ENCODE data around the gene LSAMP. TPM values are rescaled to one million over a fixed set of nuclear protein-coding genes. Genes with fewer than 3 reads are reported as not detected.

The LSAMP gene
- polyA plus RNA-seq, 2 of the 4 experiments (the other 2 are of a cell fraction), result 0.12 to 0.53 TPM

- peak overlapping the region; percentile 69 for H3K4me3 ChIP-seq
- POLR2A ChIA-PET, result interaction anchor here (0.6 to 1.6 kb wide), 11 partner anchors 8 to 638 kb away, joined by 3 to 13 read pairs (median 4); partner anchors contain the start of gene ZBTB20
- ATAC-seq (peak; percentile 94), DNase-seq (ENCODE audit: low read depth in 1 of 2, low spot score in 1 of 2) (peak; percentile 90 to 94), FAIRE-seq (no peak)
- peaks cover 25% of the 10 kb centered on the region for H3K4me1 ChIP-seq
- CTCF ChIA-PET, result interaction anchor here (0.6 to 6.9 kb wide), 57 partner anchors 9 to 1654 kb away, joined by 3 to 61 read pairs (median 5); no protein-coding TSS in a partner anchor
- 2% methylated on average over 25 of the region's 81 CpGs for WGBS (ENCODE audit: missing lambda C conversion rate)
- no peaks in the 10 kb centered on the region for H3K9me3 ChIP-seq
- peak overlapping the region; percentile 86 for H3K4me2 ChIP-seq
- peak overlapping the region; percentile 86 to 87 for H3K27ac ChIP-seq
- TF ChIP-seq BHLHE40 (IDR thresholded peaks at IDR 0.05; ENCODE audit: low read depth, low read length) (no peak), EHMT2 (IDR thresholded peaks at IDR 0.05; ENCODE audit: low read depth) (no peak), KDM5A (IDR thresholded peaks at IDR 0.05) (no peak), MYC (IDR thresholded peaks at IDR 0.05; ENCODE audit: borderline replicate concordance, low read length) (peak; percentile 27; the same call in 1 of the 2 replicates), CEBPB (IDR thresholded peaks at IDR 0.05) (no peak), JUNB (IDR thresholded peaks at IDR 0.05) (no peak), ZNF302 (CRISPR knock-in tag; IDR thresholded peaks at IDR 0.05) (no peak), HEYL (CRISPR knock-in tag; IDR thresholded peaks at IDR 0.05) (no peak), RCOR1 (IDR thresholded peaks at IDR 0.05; ENCODE audit: low read depth, low read length) (no peak), HOXA7 (CRISPR knock-in tag; IDR thresholded peaks at IDR 0.05) (no peak), MAZ (IDR thresholded peaks at IDR 0.05; ENCODE audit: borderline replicate concordance, low read depth, low read length) (no peak), JUN (IDR thresholded peaks at IDR 0.05) (peak in 1 of 2 experiments; percentile 39; a peak in 2 of 5 replicates), RARB (CRISPR knock-in tag; IDR thresholded peaks at IDR 0.05) (no peak), CBX2 (IDR thresholded peaks at IDR 0.05; ENCODE audit: borderline replicate concordance, low read depth) (no peak), TP53 (CRISPR knock-in tag; IDR thresholded peaks at IDR 0.05) (no peak), RNF2 (IDR thresholded peaks at IDR 0.05; ENCODE audit: borderline replicate concordance, low read depth) (no peak), HMGXB4 (CRISPR knock-in tag; IDR thresholded peaks at IDR 0.05; ENCODE audit: borderline replicate concordance) (no peak), HOXB5 (CRISPR knock-in tag; IDR thresholded peaks at IDR 0.05) (no peak), ZSCAN20 (CRISPR knock-in tag; IDR thresholded peaks at IDR 0.05) (no peak), CBX8 (IDR thresholded peaks at IDR 0.05) (no peak), FOSB (CRISPR knock-in tag; IDR thresholded peaks at IDR 0.05) (no peak), SMC3 (IDR thresholded peaks at IDR 0.05) (peak; percentile 75), CHD2 (IDR thresholded peaks at IDR 0.05; ENCODE audit: low read length, partially characterized antibody) (peak; percentile 51), ATOH8 (CRISPR knock-in tag; IDR thresholded peaks at IDR 0.05; ENCODE audit: low read depth) (0 out of 2 replicates have a peak, but pooled peaks have one; percentile 50), NPAS2 (CRISPR knock-in tag; IDR thresholded peaks at IDR 0.05; ENCODE audit: borderline replicate concordance) (no peak), POLR2A (IDR thresholded peaks at IDR 0.05; ENCODE audit: low read length) (peak; percentile 36), SREBF2 (IDR thresholded peaks at IDR 0.05) (no peak), PHF8 (IDR thresholded peaks at IDR 0.05; ENCODE audit: borderline replicate concordance, low read depth) (peak; percentile 75; the same call in 1 of the 2 replicates), ZC3H11A (IDR thresholded peaks at IDR 0.05) (no peak), KDM1A (IDR thresholded peaks at IDR 0.05; ENCODE audit: low read depth) (no peak), NR3C1 (IDR thresholded peaks at IDR 0.05) (no peak), FOXS1 (CRISPR knock-in tag; IDR thresholded peaks at IDR 0.05) (no peak), MAFK (IDR thresholded peaks at IDR 0.05; ENCODE audit: partially characterized antibody) (no peak), RAD21 (conservative IDR thresholded peaks at IDR 0.05 in 1 of 2, IDR thresholded peaks at IDR 0.05 in 1 of 2) (peak; percentile 59 to 65)
- TF ChIP-seq, protein P1, sequence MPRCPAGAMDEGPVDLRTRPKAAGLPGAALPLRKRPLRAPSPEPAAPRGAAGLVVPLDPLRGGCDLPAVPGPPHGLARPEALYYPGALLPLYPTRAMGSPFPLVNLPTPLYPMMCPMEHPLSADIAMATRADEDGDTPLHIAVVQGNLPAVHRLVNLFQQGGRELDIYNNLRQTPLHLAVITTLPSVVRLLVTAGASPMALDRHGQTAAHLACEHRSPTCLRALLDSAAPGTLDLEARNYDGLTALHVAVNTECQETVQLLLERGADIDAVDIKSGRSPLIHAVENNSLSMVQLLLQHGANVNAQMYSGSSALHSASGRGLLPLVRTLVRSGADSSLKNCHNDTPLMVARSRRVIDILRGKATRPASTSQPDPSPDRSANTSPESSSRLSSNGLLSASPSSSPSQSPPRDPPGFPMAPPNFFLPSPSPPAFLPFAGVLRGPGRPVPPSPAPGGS (IDR thresholded peaks at IDR 0.05), result no peak
- TF ChIP-seq, protein P2, sequence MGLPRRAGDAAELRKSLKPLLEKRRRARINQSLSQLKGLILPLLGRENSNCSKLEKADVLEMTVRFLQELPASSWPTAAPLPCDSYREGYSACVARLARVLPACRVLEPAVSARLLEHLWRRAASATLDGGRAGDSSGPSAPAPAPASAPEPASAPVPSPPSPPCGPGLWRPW (IDR thresholded peaks at IDR 0.05), result no peak
- TF ChIP-seq, protein P3, sequence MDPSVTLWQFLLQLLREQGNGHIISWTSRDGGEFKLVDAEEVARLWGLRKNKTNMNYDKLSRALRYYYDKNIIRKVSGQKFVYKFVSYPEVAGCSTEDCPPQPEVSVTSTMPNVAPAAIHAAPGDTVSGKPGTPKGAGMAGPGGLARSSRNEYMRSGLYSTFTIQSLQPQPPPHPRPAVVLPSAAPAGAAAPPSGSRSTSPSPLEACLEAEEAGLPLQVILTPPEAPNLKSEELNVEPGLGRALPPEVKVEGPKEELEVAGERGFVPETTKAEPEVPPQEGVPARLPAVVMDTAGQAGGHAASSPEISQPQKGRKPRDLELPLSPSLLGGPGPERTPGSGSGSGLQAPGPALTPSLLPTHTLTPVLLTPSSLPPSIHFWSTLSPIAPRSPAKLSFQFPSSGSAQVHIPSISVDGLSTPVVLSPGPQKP (IDR thresholded peaks at IDR 0.05; ENCODE audit: low read depth, low read length), result no peak
- TF ChIP-seq, protein P4, sequence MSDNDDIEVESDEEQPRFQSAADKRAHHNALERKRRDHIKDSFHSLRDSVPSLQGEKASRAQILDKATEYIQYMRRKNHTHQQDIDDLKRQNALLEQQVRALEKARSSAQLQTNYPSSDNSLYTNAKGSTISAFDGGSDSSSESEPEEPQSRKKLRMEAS (IDR thresholded peaks at IDR 0.05), result peak; percentile 93
Measured at GRCh38 chr3:115783938-115784738, 661.1 kb downstream of the LSAMP start.
